PC-9 (cell line): ENCODE data around the gene ACSL5.

Experiments
- EZH2 ChIP-seq: fragments of 200-600 bp; sonication (generic); IDR thresholded peaks from 2 replicates; pipeline ENCODE4 v1.8.0; 2017; ENCODE audit warnings: antibody characterized with exemption, low read depth
- TF ChIP-seq, protein P1 (sequence below): fragments of 200-600 bp; sonication (generic); conservative IDR thresholded peaks from 2 replicates; pipeline ENCODE4 v1.6.1; 2017; ENCODE audit warnings: mixed run types, antibody characterized with exemption, mild to moderate bottlenecking, moderate library complexity

DNA sequence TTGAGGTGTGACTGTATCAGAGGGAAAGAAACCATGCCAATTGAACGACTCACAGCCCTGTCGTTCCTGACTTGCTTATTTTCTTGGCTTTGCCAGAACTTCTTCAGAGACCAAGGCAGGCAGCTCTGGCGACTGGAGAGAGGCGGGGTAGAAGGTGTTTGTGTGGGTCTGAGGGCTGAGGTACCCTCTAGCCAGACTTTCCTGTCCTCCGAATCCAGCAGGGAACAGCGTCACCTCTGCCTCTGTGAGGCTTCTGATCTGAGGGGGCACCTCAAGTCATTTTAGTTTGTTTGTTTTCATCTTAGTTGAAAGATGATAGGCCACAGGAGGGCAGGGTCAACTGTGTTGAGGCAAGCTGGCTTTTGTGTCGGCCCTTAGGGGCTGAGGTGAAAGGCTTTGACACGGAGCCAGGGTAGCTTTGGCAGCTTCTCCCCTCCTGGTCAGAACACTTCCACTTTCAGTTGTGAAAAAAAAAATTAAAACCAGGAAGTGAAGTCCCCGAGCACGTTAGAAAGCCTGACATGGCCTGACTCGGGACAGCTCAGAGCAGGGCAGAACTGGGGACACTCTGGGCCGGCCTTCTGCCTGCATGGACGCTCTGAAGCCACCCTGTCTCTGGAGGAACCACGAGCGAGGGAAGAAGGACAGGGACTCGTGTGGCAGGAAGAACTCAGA lies 1.9 kb downstream of the ACSL5 start:
- TF ChIP-seq, protein P1, sequence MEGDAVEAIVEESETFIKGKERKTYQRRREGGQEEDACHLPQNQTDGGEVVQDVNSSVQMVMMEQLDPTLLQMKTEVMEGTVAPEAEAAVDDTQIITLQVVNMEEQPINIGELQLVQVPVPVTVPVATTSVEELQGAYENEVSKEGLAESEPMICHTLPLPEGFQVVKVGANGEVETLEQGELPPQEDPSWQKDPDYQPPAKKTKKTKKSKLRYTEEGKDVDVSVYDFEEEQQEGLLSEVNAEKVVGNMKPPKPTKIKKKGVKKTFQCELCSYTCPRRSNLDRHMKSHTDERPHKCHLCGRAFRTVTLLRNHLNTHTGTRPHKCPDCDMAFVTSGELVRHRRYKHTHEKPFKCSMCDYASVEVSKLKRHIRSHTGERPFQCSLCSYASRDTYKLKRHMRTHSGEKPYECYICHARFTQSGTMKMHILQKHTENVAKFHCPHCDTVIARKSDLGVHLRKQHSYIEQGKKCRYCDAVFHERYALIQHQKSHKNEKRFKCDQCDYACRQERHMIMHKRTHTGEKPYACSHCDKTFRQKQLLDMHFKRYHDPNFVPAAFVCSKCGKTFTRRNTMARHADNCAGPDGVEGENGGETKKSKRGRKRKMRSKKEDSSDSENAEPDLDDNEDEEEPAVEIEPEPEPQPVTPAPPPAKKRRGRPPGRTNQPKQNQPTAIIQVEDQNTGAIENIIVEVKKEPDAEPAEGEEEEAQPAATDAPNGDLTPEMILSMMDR: no peak
- no peak for TF ChIP-seq EZH2
